ENCODE data around the gene ZBTB45.

Gene ZBTB45

DNA sequence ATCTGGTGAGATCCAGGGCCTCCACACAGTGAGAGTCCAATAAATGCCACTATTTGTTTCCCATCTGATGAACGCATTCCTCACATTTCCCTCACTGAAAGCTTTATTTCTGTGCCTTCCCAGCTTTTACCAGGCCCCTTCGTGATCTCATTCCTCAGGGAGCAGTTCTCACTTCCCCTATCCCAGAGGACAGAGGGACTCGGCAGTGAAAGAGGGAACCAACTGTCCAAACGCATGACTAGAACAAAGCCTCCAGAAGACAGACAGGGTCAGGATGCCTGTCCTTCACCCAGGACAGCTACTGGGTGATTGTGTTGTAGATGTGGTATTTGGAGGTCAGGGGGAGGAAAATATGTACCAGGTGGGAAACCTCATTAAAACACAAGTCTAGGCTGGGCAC is 2.0 kb upstream of the ZBTB45 start:
- H3K4me3 ChIP-seq (ENCODE audit: low read depth, low read length) = no peak overlapping the region
- peaks cover 6% of the 10 kb centered on the region for H3K36me3 ChIP-seq (ENCODE audit: control insufficient read depth, insufficient read depth, low read length)
- no peaks in the 10 kb centered on the region for H3K9me3 ChIP-seq (ENCODE audit: control insufficient read depth, insufficient read depth, low read length)
- no peak overlapping the region for H3K9ac ChIP-seq (ENCODE audit: low read depth, low read length)
- no peaks in the 10 kb centered on the region for H3K27me3 ChIP-seq (ENCODE audit: control insufficient read depth, insufficient read depth, low read length)
- H3K4me1 ChIP-seq (ENCODE audit: control insufficient read depth, insufficient read depth, low read length) = peaks cover 12% of the 10 kb centered on the region

DNA sequence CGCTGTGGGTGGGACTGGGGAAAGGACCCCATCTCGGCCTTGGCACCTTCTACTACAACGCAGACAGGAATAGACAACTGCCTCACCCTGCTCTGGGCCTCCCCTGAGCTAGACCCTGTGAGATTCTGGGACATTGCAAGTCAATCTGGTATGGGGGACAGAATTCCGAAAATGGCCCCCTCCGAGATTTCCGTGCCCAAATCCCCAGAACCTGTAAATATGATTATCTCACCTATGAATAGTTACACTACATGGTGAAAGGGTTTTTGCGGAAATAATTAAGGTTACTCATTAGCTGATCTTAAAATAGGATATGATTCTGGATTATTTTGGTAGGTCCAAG is 618 bp upstream of the ZBTB45 start:
- H3K4me1 ChIP-seq (ENCODE audit: control insufficient read depth, insufficient read depth, low read length) = peaks cover 13% of the 10 kb centered on the region
- peak overlapping the region; percentile 94 for H3K9ac ChIP-seq (ENCODE audit: low read depth, low read length)
- peaks cover 12% of the 10 kb centered on the region for H3K36me3 ChIP-seq (ENCODE audit: control insufficient read depth, insufficient read depth, low read length)
- H3K9me3 ChIP-seq (ENCODE audit: control insufficient read depth, insufficient read depth, low read length) = no peaks in the 10 kb centered on the region
- no peaks in the 10 kb centered on the region for H3K27me3 ChIP-seq (ENCODE audit: control insufficient read depth, insufficient read depth, low read length)
- peak overlapping the region; percentile 91 for H3K4me3 ChIP-seq (ENCODE audit: low read depth, low read length)

DNA sequence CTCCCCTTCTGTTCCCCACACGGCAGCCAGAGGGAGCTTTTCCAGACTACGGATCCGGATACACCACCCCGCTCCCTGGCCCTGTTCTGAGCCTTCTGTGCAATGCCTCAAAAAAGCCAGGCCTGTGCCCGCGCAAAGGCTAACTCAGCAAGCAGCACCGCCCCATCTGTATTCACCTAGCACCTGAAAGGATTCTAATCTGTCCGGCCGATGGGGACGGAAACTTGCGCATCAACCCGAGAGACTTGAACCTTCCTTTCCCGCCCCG is 589 bp downstream of the ZBTB45 start:
- Histone ChIP-seq H3K9me3 (ENCODE audit: control insufficient read depth, insufficient read depth, low read length) (no peaks in the 10 kb centered on the region), H3K36me3 (ENCODE audit: control insufficient read depth, insufficient read depth, low read length) (peaks cover 12% of the 10 kb centered on the region), H3K9ac (ENCODE audit: low read depth, low read length) (peak overlapping the region; percentile 94), H3K4me1 (ENCODE audit: control insufficient read depth, insufficient read depth, low read length) (peaks cover 14% of the 10 kb centered on the region), H3K27me3 (ENCODE audit: control insufficient read depth, insufficient read depth, low read length) (no peaks in the 10 kb centered on the region), H3K4me3 (ENCODE audit: low read depth, low read length) (peak overlapping the region; percentile 91)

DNA sequence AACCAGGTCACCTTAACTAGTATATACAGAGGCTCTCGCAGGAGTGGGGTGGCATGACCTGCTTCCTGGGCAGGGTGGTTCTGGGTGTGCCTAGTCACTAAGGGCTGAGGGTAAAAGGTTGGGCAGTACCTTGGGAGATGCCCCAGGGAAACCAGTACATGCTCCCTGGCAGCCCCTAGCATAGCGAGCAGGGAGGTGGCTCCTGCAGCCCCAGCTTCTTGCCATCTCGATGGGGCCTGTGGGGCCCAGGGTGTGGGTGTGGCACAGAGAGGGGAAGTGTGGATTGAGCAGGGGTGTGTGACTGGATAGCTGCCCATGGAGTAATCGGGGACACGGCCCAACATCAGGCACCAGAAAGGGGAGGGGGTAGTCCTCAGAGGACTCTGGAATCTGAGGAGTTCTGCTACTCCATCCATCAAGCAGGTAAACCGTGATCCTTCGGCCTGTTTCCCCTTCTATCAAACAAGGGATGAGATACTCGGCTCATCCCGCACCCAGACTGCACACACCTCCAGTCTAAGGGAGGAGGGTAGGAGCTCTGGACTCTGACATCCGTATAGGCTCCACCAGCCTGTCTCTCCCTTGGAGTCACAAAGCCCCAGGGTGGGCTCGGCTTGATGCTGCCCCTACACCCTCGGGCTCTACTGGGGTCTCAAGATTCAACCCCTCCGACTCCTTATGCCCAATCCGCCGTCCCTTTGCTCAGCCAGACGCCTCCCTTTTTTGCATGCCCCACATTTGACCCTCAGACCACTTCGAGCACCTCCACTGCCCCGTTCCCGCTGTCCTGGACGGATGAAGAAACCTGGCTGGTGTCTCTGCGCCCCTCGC is 1.1 kb downstream of the ZBTB45 start:
- Histone ChIP-seq H3K4me3 (ENCODE audit: low read depth, low read length) (peak overlapping the region; percentile 91), H3K9me3 (ENCODE audit: control insufficient read depth, insufficient read depth, low read length) (no peaks in the 10 kb centered on the region), H3K4me1 (ENCODE audit: control insufficient read depth, insufficient read depth, low read length) (peaks cover 14% of the 10 kb centered on the region), H3K36me3 (ENCODE audit: control insufficient read depth, insufficient read depth, low read length) (peaks cover 12% of the 10 kb centered on the region), H3K9ac (ENCODE audit: low read depth, low read length) (peak overlapping the region; percentile 94), H3K27me3 (ENCODE audit: control insufficient read depth, insufficient read depth, low read length) (no peaks in the 10 kb centered on the region)

DNA sequence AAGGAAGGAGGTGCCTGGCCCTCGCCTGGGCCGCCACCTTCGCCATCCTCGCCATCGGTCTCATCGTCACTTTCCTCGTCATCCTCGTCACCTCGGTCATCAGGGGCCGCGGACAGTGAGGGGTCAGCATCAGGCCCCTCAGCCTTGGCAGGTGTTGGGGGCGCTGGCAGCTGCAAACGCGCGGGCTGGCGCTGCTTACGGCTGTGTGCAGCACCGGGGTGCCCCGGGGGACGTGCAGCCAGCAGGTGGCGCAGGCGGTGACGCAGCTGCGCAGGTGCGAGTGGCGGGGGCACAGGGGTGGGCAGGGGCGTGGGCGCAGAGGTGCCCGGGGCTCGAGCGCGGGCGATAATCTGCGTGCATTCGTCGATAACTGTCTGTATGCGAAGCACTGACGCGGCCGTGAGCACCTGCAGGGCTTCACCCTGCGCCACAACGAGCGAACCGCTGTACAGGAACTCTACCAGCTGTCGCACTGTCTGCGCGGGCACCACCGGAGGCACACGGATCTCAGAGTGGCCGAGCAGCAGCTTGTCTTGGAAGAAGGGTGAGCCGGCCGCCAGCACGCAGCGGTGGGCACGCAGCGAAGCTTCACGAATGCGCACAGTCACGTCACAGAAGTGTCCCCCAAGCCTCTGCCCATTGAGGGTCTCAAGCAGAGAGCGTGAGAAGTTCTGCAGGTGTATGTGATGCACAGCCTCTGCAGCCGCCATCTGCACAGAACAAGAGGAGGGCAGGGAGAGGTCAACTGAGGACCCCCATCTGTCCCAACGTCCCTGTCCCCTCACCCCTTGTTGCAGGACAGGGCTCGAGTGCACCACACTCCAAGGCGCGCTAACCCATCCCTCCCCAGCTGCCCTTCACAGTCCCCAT is 2.4 kb downstream of the ZBTB45 start:
- Histone ChIP-seq H3K4me1 (ENCODE audit: control insufficient read depth, insufficient read depth, low read length) (peaks cover 14% of the 10 kb centered on the region), H3K4me3 (ENCODE audit: low read depth, low read length) (no peak overlapping the region), H3K36me3 (ENCODE audit: control insufficient read depth, insufficient read depth, low read length) (peaks cover 12% of the 10 kb centered on the region), H3K9me3 (ENCODE audit: control insufficient read depth, insufficient read depth, low read length) (no peaks in the 10 kb centered on the region), H3K9ac (ENCODE audit: low read depth, low read length) (no peak overlapping the region), H3K27me3 (ENCODE audit: control insufficient read depth, insufficient read depth, low read length) (no peaks in the 10 kb centered on the region)

DNA sequence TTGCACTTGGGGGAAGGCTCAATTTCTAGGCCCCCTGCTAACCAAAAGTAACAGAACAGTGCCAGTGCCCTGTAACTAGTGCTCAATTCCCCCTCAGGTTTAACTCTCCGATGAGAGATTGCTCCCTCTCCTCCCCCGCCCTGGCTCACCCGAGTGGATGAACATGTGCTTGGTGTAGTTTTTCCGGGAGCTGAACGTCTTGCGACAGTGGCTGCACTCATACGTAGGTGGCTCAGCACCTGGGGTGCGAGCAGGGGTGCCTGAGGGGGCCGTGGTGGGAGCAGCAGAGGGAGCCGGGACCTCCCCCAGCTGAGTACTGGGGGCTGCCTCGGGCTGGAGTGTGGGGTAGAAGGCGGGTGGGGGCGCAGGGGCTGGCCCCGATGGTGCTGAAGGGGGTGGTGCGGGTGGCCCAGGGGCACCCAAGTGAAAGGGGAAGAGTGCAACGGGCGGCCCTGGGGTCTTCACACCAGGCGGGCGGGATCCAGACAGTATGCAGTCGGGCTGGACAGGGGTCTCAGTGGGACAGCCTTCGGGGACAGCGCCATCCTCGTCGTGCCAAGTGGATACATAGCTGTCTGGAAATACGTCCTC is 3.3 kb downstream of the ZBTB45 start:
- H3K9ac ChIP-seq (ENCODE audit: low read depth, low read length) = no peak overlapping the region
- no peak overlapping the region for H3K4me3 ChIP-seq (ENCODE audit: low read depth, low read length)
- H3K27me3 ChIP-seq (ENCODE audit: control insufficient read depth, insufficient read depth, low read length) = no peaks in the 10 kb centered on the region
- H3K9me3 ChIP-seq (ENCODE audit: control insufficient read depth, insufficient read depth, low read length) = no peaks in the 10 kb centered on the region
- peaks cover 11% of the 10 kb centered on the region for H3K4me1 ChIP-seq (ENCODE audit: control insufficient read depth, insufficient read depth, low read length)
- peaks cover 12% of the 10 kb centered on the region for H3K36me3 ChIP-seq (ENCODE audit: control insufficient read depth, insufficient read depth, low read length)

DNA sequence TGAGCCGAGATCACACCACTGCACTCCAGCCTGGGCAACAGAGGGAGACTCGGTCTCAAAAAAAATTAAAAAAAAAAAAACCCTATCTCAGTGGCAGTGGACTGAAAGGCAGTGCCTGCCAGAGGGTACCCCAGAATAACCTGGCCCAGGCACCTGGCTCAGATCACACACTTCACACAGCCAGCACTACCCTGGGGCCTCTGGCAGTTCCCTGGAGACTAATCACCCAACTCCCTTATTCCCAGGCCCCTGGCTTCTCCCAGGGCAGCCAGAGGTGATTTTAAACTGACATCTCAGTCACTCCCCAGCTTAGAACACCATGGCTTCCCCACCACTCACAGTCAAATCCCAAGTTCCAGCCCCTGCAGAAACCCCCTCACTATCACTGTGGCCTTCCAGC is 4.4 kb downstream of the ZBTB45 start:
- Histone ChIP-seq H3K27me3 (ENCODE audit: control insufficient read depth, insufficient read depth, low read length) (no peaks in the 10 kb centered on the region), H3K4me3 (ENCODE audit: low read depth, low read length) (no peak overlapping the region), H3K9ac (ENCODE audit: low read depth, low read length) (no peak overlapping the region), H3K36me3 (ENCODE audit: control insufficient read depth, insufficient read depth, low read length) (peaks cover 12% of the 10 kb centered on the region), H3K4me1 (ENCODE audit: control insufficient read depth, insufficient read depth, low read length) (peaks cover 9% of the 10 kb centered on the region), H3K9me3 (ENCODE audit: control insufficient read depth, insufficient read depth, low read length) (no peaks in the 10 kb centered on the region)

DNA sequence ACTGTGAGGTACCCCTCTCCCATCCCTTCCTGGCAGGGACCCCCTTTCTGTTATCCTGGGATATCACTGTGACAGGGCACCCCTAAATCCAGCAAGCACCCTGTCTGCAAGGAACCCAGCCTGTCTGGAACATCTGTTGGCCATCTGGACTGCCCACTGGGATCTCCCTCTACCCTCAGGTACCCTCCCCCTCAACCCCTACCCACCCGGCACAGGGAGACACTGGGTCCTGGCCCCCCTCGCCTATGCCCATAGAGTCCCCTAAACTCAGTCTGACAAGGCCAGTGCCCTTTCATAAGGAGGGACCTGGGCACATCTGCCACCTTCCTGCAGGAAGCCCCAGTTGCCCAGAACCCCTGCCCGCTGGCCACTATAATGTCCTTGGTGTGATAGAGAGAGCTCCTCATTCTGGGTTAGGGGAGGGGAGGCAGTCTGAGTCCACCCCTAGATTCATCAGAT is 5.0 kb downstream of the ZBTB45 start:
- Histone ChIP-seq H3K36me3 (ENCODE audit: control insufficient read depth, insufficient read depth, low read length) (peaks cover 12% of the 10 kb centered on the region), H3K4me3 (ENCODE audit: low read depth, low read length) (peak overlapping the region; percentile 87), H3K27me3 (ENCODE audit: control insufficient read depth, insufficient read depth, low read length) (no peaks in the 10 kb centered on the region), H3K9ac (ENCODE audit: low read depth, low read length) (peak overlapping the region; percentile 79), H3K4me1 (ENCODE audit: control insufficient read depth, insufficient read depth, low read length) (peaks cover 9% of the 10 kb centered on the region), H3K9me3 (ENCODE audit: control insufficient read depth, insufficient read depth, low read length) (no peaks in the 10 kb centered on the region)

DNA sequence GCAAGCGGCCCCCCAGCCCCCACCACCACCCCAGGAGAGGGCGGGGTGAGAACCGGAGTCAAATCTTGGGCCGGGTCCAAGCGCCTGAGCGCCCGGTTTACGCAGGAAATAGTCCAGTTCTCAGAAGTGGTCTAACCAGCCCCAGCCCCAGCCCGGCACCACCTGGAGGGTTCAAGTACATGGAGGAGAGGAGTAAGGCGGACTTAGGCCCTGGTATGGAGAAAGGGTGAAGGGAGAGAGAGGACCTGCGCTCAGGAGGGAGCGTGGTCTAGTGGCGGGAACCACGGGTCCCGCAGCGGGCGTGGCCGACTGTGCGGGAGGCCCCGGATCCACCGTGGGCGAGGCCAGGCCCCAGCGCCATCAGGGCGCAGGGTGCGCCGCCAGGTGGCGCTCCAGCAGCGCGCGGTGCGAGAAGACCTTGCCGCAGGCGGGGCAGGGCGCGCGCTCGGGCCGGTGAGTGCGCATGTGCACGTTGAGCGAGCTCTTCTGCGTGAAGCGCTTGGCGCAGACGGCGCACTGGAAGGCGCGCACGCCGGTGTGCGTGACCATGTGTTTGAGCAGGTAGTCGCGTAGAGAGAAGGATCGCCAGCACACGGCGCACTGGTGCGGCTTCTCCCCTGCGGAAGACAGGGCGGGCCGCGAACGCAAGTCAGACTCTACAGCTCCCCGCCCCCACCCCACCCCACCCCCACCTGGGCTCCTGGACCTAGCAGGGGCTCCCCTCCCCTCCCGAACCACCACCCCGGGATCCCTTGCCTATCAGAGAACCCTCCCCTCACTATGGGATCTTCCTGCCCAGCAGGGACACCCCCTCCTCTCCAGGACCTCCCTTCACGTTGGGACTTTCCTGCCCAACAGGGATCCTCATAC is 5.7 kb downstream of the ZBTB45 start:
- Histone ChIP-seq H3K9me3 (ENCODE audit: control insufficient read depth, insufficient read depth, low read length) (no peaks in the 10 kb centered on the region), H3K4me1 (ENCODE audit: control insufficient read depth, insufficient read depth, low read length) (peaks cover 9% of the 10 kb centered on the region), H3K36me3 (ENCODE audit: control insufficient read depth, insufficient read depth, low read length) (peaks cover 12% of the 10 kb centered on the region), H3K9ac (ENCODE audit: low read depth, low read length) (peak overlapping the region; percentile 79), H3K4me3 (ENCODE audit: low read depth, low read length) (peak overlapping the region; percentile 87), H3K27me3 (ENCODE audit: control insufficient read depth, insufficient read depth, low read length) (no peaks in the 10 kb centered on the region)

DNA sequence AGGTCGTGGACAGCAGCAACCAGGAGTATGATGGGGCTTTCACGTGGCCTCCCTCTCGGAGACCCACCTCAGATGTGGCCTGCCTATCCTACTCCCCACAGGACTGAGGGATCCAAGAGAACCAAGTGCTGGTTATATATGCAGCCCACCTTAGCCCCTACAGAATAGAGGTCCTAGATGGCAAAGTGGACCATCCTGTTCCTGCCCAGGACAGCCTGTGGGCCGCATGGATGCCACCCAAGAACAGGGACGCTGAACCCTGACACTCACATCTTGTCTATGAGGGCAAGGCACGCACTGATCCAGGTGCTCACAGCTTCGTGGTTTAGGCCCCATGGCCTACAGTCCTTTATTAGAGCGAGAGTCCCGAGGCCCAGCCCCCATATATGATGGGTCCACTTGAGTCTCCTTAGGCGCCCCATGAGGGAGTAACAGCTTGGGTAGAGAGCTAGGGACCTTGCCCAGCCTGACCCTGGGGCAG is 6.4 kb downstream of the ZBTB45 start:
- no peaks in the 10 kb centered on the region for H3K27me3 ChIP-seq (ENCODE audit: control insufficient read depth, insufficient read depth, low read length)
- H3K9me3 ChIP-seq (ENCODE audit: control insufficient read depth, insufficient read depth, low read length) = no peaks in the 10 kb centered on the region
- peaks cover 9% of the 10 kb centered on the region for H3K4me1 ChIP-seq (ENCODE audit: control insufficient read depth, insufficient read depth, low read length)
- H3K36me3 ChIP-seq (ENCODE audit: control insufficient read depth, insufficient read depth, low read length) = peaks cover 12% of the 10 kb centered on the region
- H3K4me3 ChIP-seq (ENCODE audit: low read depth, low read length) = no peak overlapping the region
- H3K9ac ChIP-seq (ENCODE audit: low read depth, low read length) = peak overlapping the region; percentile 28
